Suppressor macrophage treated with lipopolysaccharide for 1 hour (primary cell): Measurements from ENCODE around the gene ZFYVE28.

ENCODE experiments used
- DNase-seq, 3 donors: peaks; one replicate each; pipeline ENCODE4 v3.0.0-alpha.2; 2020 to 2022

The ZFYVE28 gene

DNA sequence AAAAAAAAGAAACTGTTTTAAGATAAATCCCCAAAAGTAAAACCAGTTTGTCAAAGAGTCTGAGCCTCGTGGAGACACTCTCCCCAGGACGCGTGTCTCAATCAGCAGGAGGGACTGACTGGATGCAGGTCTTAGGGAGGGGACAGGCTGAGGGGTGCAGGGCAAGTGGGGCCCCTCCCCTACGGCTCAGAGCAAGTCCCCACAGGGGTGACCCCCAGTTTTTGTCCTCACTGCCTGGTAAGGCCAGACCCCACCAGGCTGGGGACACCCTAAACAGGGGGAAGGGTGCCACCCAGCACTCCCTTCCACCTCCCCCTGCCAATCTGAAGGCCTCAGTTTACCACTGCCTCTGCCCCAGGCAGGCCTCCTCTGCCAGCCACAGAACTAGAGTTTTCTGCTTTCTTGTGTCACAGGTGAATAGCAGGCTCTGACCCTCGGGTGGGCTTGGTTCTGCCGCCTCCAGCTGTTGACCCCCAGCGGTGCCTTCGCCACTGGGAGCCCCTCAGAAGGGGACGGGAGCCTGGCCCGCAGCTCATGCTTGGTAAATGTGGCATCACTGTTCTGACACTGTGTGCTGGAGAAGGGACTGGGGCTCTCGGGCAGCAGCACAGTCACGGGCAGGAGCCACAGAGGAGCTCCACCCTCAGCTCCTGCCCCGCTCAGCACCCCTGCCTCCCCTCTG, 86.8 kb downstream of the ZFYVE28 start:
- no peak for DNase-seq

DNA sequence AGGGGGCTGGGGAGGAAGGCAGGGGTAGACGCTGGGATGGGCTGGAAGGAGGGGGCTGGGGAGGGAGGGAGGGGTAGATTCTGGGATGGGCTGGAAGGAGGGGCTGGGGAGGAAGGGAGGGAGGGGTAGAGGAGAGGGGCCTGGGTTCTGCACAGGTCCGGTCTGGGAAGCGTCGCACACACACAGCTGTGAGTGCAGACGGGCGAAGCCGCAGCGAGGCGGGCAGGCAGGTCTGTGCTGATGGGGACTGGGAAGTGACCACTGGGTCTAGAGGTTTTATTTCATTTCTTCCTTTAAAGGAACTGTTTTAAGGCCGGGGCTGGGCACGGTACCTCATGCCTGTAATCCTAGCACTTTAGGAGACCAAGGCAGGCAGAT, 87.4 kb downstream of the ZFYVE28 start:
- DNase-seq, result no peak

DNA sequence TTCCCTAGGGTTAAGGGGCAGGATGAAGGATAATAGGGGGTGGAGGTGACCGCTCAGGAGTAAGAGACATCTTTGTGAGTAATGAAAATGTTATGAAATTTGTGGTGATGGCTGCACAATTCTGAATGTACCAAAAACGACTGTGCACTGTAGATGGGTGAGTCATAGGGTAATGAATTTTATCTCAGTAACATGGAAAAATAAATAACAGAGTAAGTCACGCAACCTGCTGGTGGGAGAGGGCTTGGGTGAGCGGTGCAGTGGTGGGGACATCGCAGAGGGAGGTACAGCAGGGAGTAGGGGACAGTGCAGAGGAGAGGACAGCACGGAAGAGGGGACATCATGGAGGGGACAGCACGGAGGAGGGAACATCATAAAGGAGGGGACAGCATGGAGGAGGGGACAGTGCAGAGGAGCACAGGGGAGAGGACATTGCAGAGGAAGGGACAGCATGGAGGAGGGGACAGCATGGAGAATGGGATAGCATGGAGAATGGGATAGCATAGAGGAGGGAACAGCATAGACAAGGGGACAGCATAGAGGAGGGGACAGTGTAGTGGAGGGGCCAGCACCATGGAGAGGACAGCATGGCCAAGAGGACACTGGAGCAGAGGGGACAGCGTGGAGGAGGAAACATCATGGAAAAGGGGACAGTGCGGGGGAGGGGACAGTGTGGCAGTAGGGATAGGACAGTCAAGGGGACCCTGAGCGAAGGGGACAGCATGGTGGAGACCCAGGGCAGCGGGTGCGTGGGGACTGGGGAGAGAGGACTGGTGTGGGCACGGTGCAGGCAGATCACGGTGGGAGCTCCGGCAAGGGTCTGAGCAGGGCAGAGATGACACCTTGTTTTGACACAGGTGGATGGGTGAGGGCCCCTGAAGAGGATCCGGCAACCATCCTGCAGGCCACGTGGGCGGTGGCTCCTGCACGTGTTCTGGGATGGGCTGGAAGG, 88.1 kb downstream of the ZFYVE28 start:
- DNase-seq, result peak in 2 of 3 donors; percentile 26 to 29

DNA sequence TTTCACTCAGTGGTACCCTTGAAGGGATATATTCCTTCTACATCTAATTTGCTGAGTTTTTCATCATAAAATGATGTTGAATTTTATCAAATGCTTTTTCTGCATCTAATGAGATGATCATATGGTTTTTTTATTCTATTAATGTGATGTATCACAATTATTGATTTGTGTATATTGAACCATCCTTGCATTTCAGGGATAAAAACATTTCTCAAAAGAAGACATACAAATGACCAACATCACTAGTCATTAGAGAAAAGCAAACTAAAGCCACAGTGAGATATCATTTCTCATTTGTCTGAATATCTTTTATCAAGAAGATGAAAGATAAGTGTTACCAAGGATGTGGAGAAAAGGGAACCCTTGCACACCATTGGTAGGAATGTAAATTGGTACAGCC, 90.9 kb downstream of the ZFYVE28 start:
- no peak for DNase-seq

DNA sequence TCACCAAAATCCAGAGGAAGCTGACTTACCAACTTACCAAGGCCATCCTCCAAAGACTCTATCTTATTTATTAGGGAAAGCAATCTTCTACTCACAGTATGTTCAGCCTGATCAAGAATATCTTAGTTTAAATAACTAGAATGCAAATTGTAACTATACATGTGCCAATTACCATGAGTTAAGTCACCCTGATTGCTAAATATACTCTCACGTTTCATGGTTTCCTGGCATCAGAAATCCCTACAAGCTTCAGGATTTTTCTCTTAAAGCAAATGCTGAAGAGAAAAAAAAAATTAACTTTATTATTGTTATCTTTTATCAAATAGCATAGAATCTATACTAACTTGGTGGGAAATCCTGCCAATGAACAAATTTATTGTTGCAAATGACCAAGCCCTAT, 93.6 kb downstream of the ZFYVE28 start:
- DNase-seq, result no peak

DNA sequence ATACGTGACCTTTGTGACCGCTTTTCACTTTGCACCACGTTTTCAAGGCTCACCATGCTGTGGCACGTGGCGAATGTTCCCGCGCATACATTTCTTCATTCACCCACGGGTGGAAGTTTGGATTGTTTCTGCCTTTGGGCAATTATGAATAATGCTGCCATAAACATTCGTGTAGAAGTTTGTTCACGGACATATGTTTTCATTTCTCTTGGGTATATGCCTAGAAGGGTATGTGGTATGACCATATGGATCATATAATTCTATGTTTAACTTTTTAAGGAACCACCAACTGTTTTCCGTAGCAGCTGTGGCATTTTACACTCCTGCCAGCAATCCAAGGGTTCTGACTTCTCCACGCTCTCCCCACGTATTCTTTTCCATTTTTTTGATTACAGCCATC, 95.6 kb downstream of the ZFYVE28 start:
- DNase-seq, result no peak

DNA sequence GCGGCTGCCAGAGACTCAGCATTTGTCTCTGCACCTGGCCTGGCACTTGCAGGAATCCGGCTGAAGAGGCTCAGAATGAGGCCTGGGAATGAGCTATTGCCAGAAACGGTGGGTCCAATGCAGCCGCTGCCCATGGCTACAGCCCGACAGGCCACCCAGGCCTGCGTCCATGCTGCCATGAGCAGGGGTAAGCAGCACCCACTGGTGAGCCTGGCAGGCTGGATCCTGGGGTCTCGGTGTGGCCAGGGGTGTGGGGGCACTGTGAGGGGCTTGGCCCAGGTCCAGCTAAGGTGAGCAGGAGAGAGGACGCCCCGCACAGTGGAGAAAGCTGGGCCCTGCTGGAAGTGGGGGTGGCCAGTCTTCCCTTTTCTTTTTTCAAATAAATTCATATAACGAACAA, 96.2 kb downstream of the ZFYVE28 start:
- DNase-seq, result no peak

DNA sequence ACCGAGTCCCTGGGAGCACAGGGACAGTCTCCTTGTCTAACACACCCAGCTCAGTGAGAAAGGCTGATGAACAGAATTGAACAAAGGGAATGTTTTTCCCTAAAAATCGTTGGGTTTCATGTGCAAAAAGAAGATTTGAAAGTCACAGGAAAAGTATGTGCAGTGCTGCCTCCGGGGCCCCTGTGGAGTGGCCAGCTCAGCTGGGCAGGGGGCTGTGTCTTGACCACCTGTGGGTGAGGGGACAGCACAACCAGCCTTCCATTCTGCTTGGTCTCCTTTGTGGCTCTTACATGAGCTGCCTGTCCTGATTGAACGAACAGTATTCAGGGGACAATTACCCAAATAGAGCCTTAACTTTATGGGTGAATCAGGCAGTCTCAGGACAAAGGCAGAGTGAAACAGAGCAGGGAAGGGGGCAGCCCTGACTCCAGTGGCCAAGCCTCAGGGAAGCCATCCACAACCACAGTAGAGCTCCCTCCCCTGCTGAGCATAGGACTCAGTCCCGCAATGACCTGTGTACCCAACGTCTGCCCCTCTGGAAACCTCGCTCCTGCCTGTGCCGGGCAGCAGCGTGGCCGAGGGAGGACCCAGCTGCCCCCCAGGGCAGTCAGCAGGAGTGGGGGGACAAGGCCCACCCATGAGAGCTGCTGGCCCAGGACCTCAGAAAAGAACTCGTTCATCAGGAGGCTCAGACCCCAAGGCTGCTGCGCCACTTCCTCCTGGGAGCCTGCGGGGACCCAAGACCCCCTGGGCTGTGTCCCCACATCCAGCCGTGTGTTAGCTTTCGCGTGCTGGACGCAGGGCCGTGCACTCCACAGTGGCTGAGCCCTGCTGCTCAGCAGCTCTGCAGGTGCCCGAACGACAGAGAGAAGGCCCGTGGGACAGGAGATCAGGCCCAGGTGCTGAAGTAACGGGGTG, 96.9 kb downstream of the ZFYVE28 start:
- no peak for DNase-seq

DNA sequence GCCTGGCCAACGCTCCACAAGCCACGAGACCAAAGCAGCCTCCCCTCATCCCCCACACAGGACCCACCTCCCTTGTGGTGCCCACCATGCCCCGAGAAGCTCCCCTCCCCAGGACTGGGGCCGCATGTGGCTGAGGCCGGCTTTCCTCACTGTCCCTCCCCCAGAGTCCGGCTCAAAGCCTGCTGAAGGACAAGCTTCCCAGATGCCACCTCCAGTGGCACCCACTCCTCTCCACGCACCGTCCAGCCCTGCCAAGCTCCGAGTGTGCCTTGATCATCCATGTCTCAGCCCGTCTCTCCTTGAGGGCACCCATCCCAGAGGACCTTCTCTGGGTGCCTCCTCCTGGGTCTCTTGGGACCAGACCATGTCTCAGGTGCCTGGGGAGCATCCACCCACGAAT, 97.7 kb downstream of the ZFYVE28 start:
- DNase-seq, result no peak

DNA sequence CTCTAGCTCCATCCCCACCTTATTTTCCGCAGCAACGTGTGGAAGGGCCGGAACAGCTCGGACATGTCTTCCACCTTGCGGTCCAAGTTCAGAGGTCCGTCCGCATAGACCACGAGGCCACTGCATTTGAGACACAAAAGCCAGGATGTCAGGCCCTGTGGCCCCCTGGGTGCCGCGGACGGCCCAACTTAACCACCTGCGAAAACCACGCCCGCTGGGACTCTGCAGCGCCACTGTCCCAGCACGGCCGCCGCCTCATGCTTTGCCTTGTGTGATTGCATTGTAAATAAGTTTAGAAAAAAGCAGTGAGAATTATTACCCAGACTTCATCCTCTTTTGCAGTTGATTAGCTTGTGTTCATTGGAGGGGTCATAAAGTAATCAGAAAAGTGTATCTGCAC, 98.3 kb downstream of the ZFYVE28 start:
- DNase-seq, result no peak

DNA sequence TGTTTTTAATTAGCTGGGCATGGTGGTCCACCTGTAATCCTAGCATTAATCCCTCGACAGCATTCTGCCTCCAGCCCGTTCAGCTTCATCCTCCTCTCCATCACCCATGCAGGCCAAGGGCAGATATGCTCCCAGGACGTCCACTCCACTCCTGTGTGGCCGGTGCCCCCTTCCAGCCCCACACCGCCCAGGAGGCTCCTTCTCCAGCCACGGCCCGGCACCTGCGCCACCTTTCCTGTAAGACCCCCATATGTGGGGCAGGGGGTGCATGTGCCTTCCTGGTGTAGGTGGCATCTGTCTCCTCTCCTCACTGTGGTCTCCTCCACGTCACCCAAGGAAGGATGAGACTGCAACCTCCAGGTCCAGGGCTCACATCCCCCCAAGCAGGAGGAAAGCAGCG, 99.6 kb downstream of the ZFYVE28 start:
- DNase-seq, result no peak

DNA sequence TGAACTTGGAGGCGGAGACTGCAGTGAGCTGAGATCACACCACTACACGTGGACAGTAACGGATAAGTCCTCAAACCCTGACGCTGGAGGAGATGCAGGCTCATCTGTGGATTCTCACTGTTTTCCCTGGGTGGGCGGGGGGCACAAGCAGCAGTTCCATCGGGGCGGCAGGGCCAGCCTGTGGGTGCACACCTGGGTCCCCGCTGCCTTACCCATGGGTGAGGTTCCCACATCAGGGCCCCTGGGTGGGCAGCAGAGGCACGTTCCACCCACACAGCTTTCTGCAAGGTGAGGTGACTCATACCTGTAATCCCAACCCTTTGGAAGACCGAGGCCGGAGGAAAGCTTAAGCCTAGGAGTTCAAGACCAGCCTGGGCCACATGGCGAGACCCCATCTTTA, 100.0 kb downstream of the ZFYVE28 start:
- no peak for DNase-seq

DNA sequence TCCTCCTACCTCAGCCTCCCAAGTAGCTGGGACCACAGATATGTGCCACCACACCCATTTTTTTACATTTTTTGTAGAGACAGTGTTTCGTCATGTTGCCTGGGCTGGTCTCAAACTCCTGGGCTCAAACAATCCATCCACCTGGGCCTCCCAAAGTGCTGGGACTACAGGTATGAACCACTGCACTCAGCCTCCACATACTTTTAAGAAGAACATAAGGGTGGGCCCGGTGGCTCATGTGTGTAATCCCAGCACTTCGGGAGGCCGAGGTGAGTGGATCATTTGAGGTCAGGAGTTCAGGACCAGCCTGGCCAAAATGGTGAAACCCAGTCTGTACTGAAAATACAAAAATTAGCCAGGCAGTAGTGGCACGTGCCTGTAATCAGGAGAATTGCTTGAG, 105.1 kb downstream of the ZFYVE28 start:
- DNase-seq, result no peak

DNA sequence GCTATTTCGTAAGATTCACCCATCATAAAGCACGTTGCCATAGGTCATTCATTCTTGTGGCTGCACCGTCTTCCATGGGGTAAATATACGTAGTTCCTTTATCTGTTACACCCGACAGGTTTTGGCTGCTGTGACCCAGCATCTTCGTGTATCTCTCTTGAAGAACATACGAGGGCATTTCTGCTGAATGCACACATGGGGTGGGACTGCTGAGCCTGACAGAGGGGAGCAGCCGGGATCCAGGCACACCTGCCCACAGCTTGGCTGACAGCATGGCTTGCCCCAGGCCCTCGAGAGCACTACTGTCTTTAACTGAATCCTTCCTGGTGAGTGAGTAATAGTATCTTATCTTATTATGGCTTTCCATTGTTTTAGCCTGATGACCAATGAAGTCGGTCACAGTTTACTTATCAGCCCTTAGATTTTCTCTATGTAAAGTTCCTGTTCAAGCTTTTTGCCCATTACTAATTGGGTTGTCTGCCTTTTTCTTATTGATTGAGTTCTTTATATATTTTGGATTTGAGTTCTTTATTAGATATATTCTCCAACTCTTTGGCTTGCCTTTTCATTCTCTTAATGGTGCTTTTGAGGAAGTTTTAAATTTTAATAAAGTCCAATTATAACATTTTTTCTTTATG, 111.6 kb downstream of the ZFYVE28 start:
- no peak for DNase-seq

DNA sequence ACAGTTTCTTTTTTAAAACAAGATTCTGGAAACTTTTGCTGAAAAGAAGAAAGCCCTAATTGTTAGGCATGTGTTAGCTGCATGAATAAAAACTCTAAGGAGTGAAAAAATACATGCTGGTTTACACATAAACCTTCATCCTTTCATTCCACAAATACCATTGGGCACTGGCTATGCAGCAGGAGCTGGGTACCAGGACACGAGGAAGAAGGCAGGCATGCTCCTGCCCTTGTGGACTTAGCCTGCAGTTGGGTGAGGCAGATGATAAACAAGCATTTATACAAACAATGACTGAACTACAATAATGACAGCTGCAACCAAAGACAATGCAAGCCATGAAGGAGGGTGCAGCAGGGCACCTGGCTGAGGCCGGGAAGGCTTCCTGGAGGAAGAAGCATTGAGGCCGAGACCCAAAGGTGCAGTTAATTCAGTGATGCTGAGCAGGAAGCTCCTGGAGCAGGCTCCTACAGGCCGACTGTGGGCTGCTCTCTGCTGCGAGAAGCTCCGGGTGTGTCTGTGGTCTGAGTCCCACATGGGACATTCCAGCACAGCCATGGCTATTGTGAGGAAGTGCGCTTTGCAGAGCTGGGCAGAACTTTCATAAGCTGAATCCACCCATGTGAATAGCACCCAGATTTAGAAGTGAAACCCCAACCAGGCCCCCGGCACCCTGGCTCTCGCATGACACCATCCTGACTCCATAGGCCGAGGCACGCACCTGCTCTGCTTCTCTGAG, 112.5 kb downstream of the ZFYVE28 start:
- peak; percentile 19 to 25 (median 22) for DNase-seq

DNA sequence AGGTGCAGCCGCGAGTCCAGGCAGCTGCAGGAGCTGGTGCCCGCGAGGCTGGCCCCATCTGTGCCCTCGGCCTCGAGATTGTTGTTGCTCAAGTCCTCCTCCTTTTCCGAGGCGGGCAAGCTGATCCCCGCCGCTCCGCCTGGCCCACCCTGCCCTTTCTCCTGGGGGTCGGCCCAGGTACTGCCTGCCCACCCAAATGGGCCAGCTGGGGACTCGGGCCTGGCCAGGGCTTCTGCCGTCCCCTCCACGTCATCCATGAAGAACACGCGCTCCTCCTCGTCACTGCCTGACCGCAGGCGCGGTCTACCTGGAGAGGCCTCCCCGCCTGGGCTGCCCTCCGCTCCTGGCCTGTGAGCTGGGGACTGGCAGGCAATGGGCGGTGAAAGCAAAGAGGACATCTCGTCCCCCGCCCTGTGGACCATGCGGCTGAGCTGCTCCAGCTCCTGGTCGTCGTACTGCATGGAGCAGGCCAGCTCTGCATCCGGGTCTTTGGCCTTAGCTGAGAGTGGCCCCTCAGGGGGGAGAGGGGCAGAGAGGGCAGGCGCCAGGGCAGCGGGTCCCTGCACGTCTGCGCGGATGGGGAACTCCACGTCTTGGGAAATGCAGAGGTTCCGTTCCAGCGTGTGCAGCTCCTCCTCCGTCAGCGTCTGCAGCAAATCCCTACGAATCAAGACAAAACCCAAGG, 113.4 kb downstream of the ZFYVE28 start:
- DNase-seq, result no peak

DNA sequence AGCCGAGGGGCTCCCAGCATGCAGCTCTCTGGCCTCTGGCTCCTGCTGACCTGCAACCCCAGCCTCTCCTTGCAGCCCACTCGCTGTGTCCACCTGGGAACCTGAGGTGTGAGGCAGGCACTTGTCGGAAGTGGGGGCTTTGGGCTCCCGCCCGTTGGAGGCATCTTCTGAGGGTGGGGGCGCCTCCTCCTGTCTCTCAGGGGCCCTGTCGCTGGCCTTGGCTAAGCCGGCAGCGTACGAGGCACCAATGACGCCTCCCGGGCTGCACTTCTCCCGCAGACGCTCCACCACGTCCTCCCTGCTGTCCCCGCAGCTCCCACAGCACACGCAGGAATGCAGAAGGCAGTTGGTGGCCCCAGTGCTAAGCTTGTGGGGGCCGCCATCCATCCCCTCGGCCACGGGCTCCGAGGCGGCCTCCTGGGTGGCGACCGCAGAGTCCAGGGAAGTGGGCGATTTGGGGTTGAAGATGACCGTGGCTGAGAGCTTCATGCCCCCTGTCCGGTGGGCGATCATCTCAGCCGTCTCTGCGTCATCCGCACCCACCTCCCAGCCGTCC, 114.0 kb downstream of the ZFYVE28 start:
- no peak for DNase-seq

DNA sequence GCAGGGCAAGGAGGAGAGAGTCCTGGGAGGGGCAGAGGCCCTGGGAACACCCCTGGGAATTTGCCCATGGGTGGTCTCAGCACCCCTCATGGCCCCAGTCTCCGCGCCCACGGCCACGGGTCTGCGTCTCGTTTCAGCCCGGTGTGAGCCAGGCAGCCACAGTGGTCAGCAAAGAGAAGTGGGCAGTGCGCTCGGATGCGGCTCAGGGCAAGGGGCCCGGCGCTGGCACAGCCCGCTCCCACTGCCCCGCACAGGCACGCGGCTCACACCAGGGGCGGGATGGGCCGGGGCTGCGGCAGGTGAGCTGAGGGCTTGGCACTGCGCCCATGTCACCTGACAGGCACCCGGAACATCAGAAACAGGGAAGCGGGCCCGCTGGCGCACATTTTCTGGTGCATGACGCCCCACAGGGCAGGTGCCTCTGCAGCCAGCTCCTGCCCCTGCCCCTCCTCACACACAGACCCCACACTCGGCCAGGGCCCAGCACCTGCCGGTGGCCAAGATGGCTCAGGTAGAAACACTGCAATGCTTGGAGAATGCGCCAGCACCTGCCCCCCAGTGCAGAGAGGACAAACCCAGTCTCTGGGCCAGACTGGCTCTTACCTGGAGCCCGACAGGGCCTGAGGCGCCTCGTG, 114.6 kb downstream of the ZFYVE28 start:
- DNase-seq, result no peak

DNA sequence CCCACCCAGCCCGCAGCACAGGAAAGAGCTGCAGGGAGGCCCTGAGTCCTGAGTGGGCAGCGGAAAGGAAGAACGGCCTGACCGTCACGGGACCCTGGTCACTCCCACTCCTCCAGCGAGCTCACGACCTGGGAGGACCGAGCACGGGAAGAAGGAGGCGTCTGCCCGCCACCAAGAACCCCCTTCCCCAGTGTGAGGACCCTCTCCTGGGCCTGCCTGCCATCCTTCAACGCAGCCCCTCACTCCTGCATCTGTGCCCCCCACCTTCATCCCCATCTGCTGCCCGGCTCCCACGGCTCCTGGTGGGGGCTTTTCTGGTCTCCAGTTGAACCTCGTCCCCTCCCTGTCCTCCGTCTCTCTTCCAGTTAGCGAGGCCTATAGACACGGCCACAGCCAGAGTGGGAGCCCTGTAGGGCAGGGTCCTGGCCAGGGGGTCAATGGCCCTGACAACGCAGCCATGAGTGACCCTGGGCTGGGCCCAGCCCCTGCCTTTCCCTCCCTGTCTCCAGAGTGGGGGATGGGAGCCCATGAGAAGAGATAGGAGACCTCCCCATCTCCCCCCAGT, 115.2 kb downstream of the ZFYVE28 start:
- DNase-seq, result no peak
